SK-MEL-5 (cell line): Measurements from ENCODE around the gene ARTN. TPM values are rescaled to one million over a fixed set of nuclear protein-coding genes. Genes with fewer than 3 reads are reported as not detected.

ENCODE experiments used
- DNase-seq: peaks from one replicate; pipeline ENCODE4 v3.0.0-alpha.2; 2016; ENCODE audit warnings: low read depth, low spot score
- in situ Hi-C: cut with HindIII; loops from 2 replicates; pipeline ENCODE4 v1.10.0; 2016; ENCODE audit warnings: low sequenced_read_pairs, high pct_unique_total_duplicates, low pct_unique_long_range_greater_than_20kb
- total RNA-seq: library from RNA; depleted of rRNA; stranded (reverse); fragments of >200 nt; shearing (Covaris generic); gene quantifications from 2 replicates; pipeline ENCODE4 v1.2.3, GENCODE V29; 2014

ARTN gene
- total RNA-seq, 1 experiment from 2014 or later = not detected

- in situ Hi-C loops = no loop called here
- no peak for DNase-seq
Observed at GRCh38 chr1:43914576-43915525, 18.8 kb upstream of the ARTN start.

GRCh38 chr1:43919906-43920305, 13.7 kb upstream of the ARTN start:
- in situ Hi-C loops = no loop called here
- DNase-seq = no peak

GRCh38 chr1:43921022-43921421, 12.6 kb upstream of the ARTN start:
- no peak for DNase-seq
- in situ Hi-C loops = no loop called here

DNA sequence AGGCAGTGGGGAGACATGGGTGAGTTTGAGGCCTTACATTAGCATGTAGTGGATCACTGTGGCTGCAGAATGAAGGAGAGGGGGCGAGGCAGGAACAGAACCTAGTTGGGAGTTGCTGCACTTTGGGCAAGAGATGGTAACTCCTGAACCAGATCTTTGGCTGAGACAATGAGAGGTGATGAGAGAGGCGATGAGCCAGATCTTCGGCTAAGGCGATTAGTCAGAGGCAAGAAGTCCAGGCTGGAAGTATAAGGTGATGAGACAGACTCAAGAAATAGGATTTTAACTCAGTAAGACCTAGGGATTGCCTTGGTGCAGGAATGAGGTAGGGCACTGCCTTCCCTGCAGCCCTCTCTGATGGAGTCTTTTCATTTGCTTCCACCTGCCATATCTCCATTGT, 9.1 kb upstream of the ARTN start:
- DNase-seq = no peak
- in situ Hi-C loops = no loop called here

DNA sequence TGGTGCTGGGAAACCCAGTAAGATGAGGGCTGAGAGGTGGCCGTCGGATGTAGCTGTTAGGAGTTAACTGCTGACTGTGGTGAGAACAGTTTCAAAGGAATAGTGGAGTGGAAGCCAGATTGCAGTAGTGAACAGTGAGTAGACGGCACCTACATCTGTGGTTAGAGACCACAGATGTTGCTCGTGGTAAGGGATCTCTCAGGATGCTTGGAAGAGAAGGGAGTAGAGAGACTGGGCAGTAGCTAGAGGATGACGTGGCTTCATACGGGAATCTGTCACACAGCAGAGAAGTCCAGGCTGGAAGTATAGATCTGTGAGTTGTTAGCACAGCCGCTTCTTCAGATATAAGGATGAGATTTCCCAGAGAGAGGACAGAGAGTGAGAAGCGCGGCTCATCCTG, 7.8 kb upstream of the ARTN start:
- in situ Hi-C loops = no loop called here
- no peak for DNase-seq

DNA sequence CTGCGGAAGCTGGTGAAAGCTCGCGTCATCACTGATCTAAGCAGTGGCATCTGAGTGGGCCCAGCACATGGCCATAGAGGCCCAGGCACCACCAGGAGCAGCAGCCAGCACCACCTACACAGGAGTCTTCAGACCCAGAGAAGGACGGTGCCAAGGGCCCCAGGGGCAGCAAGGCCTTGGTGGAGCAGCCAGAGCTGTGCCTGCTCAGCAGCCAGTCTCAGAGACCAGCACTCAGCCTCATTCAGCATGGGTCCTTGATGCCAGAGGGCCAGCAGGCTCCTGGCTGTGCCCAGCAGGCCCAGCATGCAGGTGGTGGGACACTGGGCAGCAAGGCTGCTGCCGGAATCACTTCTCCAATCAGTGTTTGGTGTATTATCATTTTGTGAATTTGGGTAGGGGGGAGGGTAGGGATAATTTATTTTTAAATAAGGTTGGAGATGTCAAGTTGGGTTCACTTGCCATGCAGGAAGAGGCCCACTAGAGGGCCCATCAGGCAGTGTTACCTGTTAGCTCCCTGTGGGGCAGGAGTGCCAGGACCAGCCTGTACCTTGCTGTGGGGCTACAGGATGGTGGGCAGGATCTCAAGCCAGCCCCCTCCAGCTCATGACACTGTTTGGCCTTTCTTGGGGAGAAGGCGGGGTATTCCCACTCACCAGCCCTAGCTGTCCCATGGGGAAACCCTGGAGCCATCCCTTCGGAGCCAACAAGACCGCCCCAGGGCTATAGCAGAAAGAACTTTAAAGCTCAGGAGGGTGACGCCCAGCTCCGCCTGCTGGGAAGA, 3.2 kb upstream of the ARTN start:
- DNase-seq = peak; percentile 29
- in situ Hi-C loops = no loop called here

DNA sequence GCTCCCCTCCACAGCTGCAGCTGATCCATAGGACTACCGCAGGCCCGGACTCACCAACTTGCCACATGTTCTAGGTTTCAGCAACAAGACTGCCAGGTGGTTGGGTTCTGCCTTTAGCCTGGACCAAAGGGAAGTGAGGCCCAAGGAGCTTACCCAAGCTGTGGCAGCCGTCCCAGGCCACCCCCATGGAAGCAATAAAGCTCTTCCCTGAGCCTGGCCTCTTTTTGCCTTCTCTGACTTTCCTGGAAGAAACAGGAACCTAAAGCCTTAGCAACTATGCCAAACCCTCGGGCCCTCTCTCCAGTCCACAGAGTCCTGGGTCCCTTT, 2.7 kb upstream of the ARTN start:
- in situ Hi-C loops = no loop called here

GRCh38 chr1:43931711-43932660, 1.6 kb upstream of the ARTN start:
- in situ Hi-C loops = no loop called here
- DNase-seq = no peak

More for the DNA sequence above, 2.7 kb upstream of the ARTN start:
- DNase-seq = no peak

DNA sequence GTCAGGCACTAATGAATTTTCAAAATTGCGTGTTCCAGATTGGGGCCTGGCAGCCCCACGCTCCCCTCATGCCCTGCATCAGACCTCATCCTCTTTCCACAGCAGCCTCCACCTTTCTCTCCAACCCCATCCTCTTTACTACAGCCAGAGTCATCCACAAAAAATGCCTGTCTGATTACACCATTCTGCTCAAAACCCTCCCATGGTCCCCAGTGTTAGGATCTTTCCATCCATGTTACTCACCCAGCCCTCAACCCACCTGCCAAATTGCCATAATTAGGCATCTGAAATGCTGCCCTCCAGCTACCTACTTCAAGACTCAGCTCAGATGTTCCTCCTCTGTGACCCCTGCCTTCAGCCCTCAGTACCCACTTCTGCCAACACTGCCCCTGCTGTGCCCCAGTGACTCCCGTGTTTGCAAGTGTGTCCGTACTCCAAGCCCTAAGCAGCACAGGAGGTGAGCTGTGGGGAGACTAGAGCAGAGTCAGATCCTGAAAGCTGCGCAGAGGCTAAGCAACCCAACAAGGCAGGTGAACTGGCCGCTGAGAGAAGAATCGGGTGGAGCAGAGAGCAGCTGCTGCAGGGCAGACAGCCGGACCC, 715 bp upstream of the ARTN start:
- DNase-seq = no peak
- in situ Hi-C loops = no loop called here

GRCh38 chr1:43934101-43934985, 742 bp downstream of the ARTN start:
- in situ Hi-C loops = no loop called here
- peak; percentile 67 for DNase-seq

GRCh38 chr1:43934986-43935324, 1.4 kb downstream of the ARTN start:
- in situ Hi-C loops = no loop called here
- DNase-seq = no peak

GRCh38 chr1:43935711-43936427, 2.3 kb downstream of the ARTN start:
- no peak for DNase-seq
- in situ Hi-C loops = no loop called here

GRCh38 chr1:43936431-43937151, 3.0 kb downstream of the ARTN start:
- in situ Hi-C loops = no loop called here
- DNase-seq = no peak

DNA sequence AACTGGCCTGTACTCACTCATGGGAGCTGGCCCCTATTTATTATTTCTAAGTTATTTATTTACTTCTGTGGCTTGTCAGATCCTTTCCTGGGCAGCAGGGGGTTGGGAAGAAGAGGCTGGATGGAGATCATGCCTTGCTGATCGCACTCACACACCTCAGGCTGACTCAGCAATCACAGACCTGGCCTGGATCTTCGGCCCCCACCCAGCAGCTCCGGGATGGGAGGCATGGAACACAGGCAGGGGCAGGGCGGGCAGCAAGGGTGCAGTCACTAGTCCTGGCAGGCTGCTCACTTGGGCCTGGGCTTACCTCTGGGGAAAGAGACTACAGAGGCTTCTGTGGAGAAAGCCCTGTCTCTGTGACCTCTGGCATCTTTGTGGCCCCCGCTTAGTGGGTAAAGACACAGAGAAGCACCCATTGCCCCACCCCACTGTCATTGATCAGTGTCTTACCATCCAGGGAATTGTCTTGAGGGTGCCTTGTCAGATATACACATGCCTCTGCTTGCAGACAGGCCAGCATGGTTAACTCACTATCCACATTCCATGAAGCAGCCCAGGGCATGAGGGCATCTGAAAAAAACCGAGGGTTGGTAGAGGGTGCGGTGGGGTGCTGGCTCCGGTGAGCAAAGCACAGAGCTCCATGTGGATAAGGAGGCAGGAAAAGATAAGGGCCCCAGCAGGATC, 3.7 kb downstream of the ARTN start:
- in situ Hi-C loops = no loop called here
- DNase-seq = no peak

- DNase-seq = no peak
- in situ Hi-C loops = no loop called here
Observed at GRCh38 chr1:43938383-43938782, 4.8 kb downstream of the ARTN start.
